RKO (cell line): ENCODE data around the gene LARGE1.
A peak's percentile ranks its signal among the peaks of the same experiment; 100 is the strongest.

ENCODE experiments used
- DNase-seq: peaks from one replicate; pipeline ENCODE4 v3.0.0-alpha.2; 2016; ENCODE audit warnings: low spot score

LARGE1 gene

GRCh38 chr22:33303099-33303498 is 617.2 kb downstream of the LARGE1 start:
- DNase-seq: no peak

- DNase-seq: no peak
Observed at GRCh38 chr22:33302549-33302948, 617.7 kb downstream of the LARGE1 start.

GRCh38 chr22:33302049-33302545 is 618.2 kb downstream of the LARGE1 start:
- DNase-seq: peak; percentile 76

- DNase-seq: no peak
Observed at GRCh38 chr22:33300165-33300564, 620.1 kb downstream of the LARGE1 start.

- no peak for DNase-seq
Observed at GRCh38 chr22:33299245-33299956, 620.9 kb downstream of the LARGE1 start.

GRCh38 chr22:33296941-33297340 is 623.3 kb downstream of the LARGE1 start:
- DNase-seq: no peak

- no peak for DNase-seq
Observed at GRCh38 chr22:33288078-33288477, 632.2 kb downstream of the LARGE1 start.

GRCh38 chr22:33275073-33275443 is 645.2 kb downstream of the LARGE1 start:
- no peak for DNase-seq

- DNase-seq: no peak
Observed at GRCh38 chr22:33274214-33275072, 645.8 kb downstream of the LARGE1 start.

GRCh38 chr22:33272871-33273270 is 647.4 kb downstream of the LARGE1 start:
- no peak for DNase-seq

- no peak for DNase-seq
Observed at GRCh38 chr22:33272180-33272579, 648.1 kb downstream of the LARGE1 start.

- DNase-seq: peak; percentile 4
Observed at GRCh38 chr22:33271390-33272161, 648.7 kb downstream of the LARGE1 start.

- no peak for DNase-seq
Observed at GRCh38 chr22:33270596-33270995, 649.7 kb downstream of the LARGE1 start.

- DNase-seq: no peak
Observed at GRCh38 chr22:33261699-33262098, 658.6 kb downstream of the LARGE1 start.

GRCh38 chr22:33260498-33260897 is 659.8 kb downstream of the LARGE1 start:
- DNase-seq: no peak

- no peak for DNase-seq
Observed at GRCh38 chr22:33255791-33256190, 664.5 kb downstream of the LARGE1 start.

GRCh38 chr22:33248948-33249347 is 671.3 kb downstream of the LARGE1 start:
- DNase-seq: no peak

GRCh38 chr22:33247758-33248157 is 672.5 kb downstream of the LARGE1 start:
- peak; percentile 3 for DNase-seq

GRCh38 chr22:33242078-33242477 is 678.2 kb downstream of the LARGE1 start:
- DNase-seq: no peak

GRCh38 chr22:33240888-33241475 is 679.3 kb downstream of the LARGE1 start:
- no peak for DNase-seq

- no peak for DNase-seq
Observed at GRCh38 chr22:33232071-33232470, 688.2 kb downstream of the LARGE1 start.

- DNase-seq: no peak
Observed at GRCh38 chr22:33227791-33228190, 692.5 kb downstream of the LARGE1 start.
